Activated CD4-positive, alpha-beta T cell treated with anti-CD3 and anti-CD28 coated beads, Interleukin-2, amount 50 U/mL, for 1 hour (primary cell): ENCODE data around the gene GJD3.

Experiments used
- DNase-seq: peaks from one replicate; pipeline ENCODE4 v3.0.0-alpha.2; 2020

Gene GJD3

GRCh38 chr17:40366861-40367518 lies 2.5 kb upstream of the GJD3 start:
- no peak for DNase-seq

DNA sequence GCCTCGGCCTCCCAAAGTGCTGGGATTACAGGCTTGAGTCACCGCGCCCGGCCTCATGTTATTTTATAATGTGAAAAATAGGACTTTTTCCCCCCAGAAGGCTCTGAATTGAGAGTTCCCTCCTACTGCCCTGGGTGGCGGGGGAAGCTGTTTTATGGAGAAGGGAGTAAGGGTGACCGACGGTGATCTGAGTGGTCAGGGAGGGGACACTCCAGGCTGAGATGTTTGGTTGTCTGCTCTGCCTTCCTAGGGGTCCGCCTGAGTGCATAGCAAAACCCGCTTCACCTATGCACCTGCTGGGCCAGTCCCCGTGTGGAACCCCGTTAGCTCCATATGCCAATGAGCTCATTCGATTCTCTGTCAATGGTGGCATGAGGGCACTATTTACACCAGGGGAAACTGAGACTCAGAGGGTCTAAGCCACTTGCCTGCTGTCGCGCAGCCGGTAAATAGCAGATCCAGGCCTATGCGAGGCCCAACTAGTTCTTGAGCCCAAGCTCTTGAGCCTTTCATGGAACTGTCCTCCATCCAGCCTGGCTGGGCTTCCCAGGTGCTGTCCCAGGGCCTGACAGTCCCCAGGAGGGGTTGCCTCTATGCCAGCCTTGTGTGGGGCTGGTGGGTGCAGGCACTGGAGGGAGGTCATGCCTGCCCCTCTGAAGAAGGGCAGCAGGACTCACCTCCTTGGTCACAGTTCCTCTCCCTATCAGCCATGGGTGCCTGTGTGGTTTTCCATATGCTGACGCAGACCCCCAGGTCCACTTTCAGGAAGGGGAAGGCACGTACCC lies 1.7 kb upstream of the GJD3 start:
- no peak for DNase-seq

DNA sequence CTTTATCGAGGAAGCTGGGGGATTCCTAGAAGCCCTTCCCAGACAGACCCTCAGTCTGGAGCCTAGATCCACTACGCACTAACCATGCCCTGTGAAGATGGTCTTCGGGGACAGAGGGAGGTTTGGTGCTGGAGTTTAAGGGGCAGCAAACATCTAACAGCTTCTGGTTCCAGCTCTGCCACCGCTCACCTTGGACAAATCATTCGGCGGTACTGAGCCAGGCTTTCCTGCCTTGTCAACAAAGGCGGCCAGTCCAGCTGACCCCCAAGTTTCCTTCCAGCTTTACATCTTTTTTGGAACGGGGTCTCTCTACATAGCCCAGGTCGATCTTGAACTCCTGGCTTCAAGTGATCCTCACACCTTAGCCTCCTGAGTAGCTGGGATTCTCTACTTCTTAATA lies 369 bp upstream of the GJD3 start:
- no peak for DNase-seq

DNA sequence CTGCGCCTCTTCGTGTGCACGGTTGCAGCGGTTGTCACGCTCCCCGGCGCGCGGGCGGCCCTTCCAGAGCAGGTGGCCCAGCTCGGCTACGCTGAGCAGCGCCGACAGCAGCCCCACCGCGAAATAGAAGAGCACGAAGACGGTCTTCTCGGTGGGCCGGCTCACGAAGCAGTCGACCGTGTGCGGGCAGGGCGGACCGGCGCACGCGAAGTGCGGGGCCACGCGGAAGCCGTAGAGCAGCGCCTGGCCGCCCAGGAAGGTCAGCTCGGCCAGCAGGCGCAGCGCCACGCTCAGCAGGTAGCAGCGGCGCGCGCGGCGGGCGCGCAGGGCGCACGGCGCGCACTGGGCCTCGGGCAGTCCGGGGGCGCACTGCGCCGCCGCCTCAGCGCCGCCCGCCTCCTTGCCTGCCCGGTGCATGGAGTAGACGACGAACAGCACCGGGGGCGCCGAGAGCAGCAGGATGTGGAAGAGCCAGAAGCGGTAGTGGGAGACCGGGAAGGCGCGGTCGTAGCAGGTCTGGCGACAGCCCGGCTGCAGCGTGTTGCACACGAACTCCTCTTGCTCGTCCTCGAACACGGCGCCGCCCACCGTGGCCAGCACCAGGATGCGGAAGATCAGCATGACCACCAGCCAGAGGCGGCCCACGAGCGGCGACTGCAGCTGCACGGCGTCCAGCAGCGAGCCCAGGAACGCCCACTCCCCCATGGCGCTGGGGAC lies 1.3 kb downstream of the GJD3 start:
- peak; percentile 35 for DNase-seq

GRCh38 chr17:40362696-40363110 lies 1.8 kb downstream of the GJD3 start:
- DNase-seq: peak; percentile 80

- DNase-seq: no peak
Observed at GRCh38 chr17:40361925-40362695, 2.4 kb downstream of the GJD3 start.

- no peak for DNase-seq
Observed at GRCh38 chr17:40361063-40361924, 3.2 kb downstream of the GJD3 start.

DNA sequence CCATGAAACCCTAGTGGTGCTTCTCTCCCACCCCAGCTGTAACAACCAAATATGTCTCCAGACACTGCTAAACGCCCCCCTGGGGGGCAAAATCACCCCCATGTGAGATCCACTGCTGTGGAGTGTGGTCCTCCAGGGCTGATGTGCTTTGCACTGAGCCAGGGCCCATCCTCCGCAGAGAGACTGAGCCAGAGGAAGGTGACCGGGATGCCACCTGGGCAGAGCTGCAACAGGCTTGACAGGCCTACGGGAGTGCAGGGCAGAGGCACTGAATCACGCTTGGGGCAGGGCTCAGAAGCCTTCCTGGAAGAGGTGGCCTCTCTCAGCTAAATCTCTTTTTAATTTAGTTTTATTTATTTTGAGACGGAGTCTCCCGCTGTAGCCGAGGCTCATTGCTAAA lies 4.4 kb downstream of the GJD3 start:
- DNase-seq: no peak

DNA sequence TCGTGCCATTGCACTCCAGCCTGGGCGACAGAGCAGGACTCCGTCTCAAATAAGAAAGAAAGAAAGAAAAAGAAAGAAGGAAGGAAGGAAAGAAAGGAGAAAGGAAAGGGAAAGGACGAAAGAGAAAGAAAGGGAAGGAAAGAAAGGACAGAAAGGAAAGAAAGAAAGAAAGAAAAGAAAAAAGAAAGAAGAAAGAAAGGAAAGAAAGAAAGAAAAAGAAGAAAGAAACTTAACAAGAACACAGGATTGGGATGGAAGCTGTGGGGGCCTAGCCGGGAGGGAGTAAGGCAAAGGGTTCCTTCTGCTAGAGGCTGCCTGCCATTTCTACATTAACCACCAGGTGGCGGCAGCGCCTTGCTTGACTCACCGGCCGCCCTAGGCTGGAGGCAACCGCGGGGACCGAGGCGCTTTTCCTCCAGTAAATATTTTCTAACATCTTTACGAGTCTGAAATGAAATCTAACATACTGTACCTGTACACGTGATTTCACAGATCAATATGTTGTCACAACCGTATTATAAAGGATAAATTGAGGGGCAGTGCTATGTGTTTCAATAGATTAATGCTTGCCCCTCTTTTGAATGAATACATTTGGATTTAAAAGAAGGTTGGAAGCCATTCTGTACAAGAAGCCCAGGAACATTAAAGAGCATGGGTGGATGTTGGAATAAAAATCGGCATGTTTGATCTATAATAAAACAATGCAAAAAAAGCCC lies 6.1 kb downstream of the GJD3 start:
- peak; percentile 91 for DNase-seq

DNA sequence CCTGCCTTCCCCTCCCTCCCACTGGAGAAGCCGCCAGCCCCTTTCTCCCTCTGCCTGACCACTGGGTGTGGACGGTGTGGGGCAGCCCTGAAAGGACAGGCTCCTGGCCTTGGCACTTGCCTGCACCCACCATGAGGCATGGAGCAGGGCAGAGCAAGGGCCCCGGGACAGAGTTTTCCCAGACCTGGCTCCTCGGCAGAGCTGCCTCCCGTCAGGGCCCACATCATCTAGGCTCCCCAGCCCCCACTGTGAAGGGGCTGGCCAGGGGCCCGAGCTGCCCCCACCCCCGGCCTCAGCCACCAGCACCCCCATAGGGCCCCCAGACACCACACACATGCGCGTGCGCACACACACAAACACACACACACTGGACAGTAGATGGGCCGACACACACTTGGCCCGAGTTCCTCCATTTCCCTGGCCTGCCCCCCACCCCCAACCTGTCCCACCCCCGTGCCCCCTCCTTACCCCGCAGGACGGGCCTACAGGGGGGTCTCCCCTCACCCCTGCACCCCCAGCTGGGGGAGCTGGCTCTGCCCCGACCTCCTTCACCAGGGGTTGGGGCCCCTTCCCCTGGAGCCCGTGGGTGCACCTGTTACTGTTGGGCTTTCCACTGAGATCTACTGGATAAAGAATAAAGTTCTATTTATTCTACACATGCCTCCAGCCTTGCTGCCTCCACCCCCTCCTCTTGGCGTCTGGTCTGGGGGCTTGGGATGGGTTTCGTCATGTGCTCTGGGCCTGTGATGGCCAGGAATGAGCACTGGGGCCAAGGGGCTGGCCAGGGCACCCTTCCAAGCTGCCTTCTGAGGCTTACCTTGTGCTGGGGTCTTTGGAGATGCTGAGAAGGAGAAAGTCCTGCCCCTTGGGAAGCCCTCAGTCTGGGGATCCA lies 7.3 kb downstream of the GJD3 start:
- DNase-seq: no peak

DNA sequence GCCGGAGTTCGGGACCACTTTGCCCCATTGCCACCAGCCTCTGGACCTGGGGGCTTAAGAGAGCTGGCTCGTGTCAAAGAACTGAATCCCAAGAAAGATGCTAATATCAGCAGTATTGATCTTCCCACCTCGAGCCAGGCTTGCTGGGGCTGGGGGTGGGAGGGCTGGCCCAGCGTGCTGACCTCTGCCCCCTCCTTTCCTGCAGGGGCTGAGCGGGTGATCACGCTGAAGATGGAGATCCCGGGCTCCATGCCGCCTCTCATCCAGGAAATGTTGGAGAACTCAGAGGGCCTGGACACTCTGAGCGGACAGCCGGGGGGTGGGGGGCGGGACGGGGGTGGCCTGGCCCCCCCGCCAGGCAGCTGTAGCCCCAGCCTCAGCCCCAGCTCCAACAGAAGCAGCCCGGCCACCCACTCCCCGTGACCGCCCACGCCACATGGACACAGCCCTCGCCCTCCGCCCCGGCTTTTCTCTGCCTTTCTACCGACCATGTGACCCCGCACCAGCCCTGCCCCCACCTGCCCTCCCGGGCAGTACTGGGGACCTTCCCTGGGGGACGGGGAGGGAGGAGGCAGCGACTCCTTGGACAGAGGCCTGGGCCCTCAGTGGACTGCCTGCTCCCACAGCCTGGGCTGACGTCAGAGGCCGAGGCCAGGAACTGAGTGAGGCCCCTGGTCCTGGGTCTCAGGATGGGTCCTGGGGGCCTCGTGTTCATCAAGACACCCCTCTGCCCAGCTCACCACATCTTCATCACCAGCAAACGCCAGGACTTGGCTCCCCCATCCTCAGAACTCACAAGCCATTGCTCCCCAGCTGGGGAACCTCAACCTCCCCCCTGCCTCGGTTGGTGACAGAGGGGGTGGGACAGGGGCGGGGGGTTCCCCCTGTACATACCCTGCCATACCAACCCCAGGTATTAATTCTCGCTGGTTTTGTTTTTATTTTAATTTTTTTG lies 8.5 kb downstream of the GJD3 start:
- DNase-seq: no peak

- DNase-seq: peak; percentile 81
Observed at GRCh38 chr17:40355123-40355803, 9.3 kb downstream of the GJD3 start.

DNA sequence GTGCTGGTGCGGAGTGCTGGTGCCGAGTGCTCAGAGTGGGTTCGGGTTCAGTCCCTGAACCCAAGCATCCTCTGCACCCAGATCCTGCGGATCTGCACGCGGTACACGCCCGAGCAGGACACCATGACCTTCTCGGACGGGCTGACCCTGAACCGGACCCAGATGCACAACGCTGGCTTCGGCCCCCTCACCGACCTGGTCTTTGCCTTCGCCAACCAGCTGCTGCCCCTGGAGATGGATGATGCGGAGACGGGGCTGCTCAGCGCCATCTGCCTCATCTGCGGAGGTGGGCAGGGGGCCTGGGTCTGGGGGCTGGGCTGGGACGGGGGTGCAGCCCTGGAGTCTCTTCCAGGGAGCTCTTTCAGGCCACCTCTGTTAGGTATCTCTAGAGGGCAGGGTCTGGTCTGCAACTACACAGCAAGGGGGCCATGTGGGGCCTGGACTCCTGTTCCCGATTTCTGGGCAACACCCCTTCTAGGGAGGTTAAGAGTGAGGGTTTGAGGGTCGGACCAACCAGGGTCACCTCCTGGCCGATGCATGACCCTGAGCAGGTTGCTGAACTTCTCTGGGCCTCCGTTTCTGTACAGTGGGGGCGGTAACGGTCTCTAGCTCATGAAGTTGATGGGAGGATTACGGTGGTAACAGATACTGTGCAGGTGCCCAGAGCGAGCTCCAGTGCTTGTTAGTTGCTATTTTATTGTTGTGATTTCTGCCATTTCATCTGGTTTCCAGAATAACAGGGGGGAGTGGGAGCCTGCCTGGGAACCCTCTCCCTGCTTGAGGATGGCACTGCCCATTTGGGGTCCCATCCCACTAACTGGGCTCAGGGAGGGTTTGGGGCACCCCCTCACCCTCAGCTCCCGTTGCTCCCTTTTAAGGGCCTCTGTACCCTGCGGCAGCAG lies 10.1 kb downstream of the GJD3 start:
- DNase-seq: no peak

GRCh38 chr17:40352779-40353394 lies 11.7 kb downstream of the GJD3 start:
- no peak for DNase-seq

DNA sequence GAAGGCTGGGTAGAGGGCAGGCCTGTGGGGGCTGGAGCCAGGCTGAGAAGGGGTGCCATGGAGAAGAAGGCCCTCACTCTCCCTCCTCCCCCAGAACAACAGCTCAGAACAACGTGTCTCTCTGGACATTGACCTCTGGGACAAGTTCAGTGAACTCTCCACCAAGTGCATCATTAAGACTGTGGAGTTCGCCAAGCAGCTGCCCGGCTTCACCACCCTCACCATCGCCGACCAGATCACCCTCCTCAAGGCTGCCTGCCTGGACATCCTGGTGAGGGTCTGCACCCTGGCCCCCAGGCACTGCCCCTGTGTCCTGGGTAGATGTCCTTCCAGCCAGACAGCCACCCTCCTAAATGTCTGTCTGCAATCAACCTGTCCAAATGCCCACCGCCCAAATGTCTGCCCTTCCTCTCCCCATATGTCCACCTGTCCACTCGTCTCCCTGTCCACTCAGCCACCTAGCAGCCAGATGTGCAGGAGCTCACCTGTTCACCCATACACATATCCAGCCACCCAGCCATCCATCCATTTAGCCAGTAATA lies 12.2 kb downstream of the GJD3 start:
- DNase-seq: no peak

GRCh38 chr17:40351359-40352236 lies 12.9 kb downstream of the GJD3 start:
- no peak for DNase-seq
